SK-N-MC (cell line): ENCODE results near the gene GABRB3.

ENCODE experiments used
- DNase-seq: peaks from one replicate; pipeline ENCODE4 v3.0.0-alpha.2; 2011; ENCODE audit warnings: low read depth, low spot score
- H3K27ac ChIP-seq: fragments of 200-600 bp; sonication (generic); 2 replicates; pipeline ENCODE4 v1.5.1; 2016; ENCODE audit warnings: mixed run types
- H3K36me3 ChIP-seq: fragments of 200-600 bp; sonication (generic); 2 replicates; pipeline ENCODE4 v1.6.1; 2017; ENCODE audit warnings: antibody characterized with exemption, low read length, mixed read lengths; ENCODE audit not compliant: insufficient read depth
- H3K4me3 ChIP-seq: fragments of 200-600 bp; sonication (generic); 2 replicates; pipeline ENCODE4 v1.5.1; 2016
- H3K9ac ChIP-seq: fragments of 200-600 bp; sonication (generic); 2 replicates; pipeline ENCODE4 v1.8.0; 2017; ENCODE audit warnings: mixed run types, mixed read lengths; ENCODE audit not compliant: insufficient read length
- H3K9me3 ChIP-seq: fragments of 200-600 bp; sonication (generic); 2 replicates; pipeline ENCODE4 v1.6.1; 2017; ENCODE audit warnings: low read depth, mild to moderate bottlenecking, antibody characterized with exemption, low read length, moderate library complexity, mixed read lengths
- EZH2 ChIP-seq: fragments of 200-600 bp; sonication (generic); IDR thresholded peaks from one replicate; pipeline ENCODE4 v1.6.1; 2017; ENCODE audit warnings: antibody characterized with exemption
- FOXP2 ChIP-seq: optimal IDR thresholded peaks from 2 replicates; pipeline ENCODE3; 2011; ENCODE audit warnings: mild to moderate bottlenecking, moderate library complexity; ENCODE audit not compliant: insufficient read depth; ENCODE audit errors: extremely low read length, control extremely low read depth
- POLR2AphosphoS5 ChIP-seq: IDR thresholded peaks from 2 replicates; pipeline ENCODE4 v1.6.1; 2012; ENCODE audit warnings: mild to moderate bottlenecking, low read depth, low read length, borderline replicate concordance

The GABRB3 gene

DNA sequence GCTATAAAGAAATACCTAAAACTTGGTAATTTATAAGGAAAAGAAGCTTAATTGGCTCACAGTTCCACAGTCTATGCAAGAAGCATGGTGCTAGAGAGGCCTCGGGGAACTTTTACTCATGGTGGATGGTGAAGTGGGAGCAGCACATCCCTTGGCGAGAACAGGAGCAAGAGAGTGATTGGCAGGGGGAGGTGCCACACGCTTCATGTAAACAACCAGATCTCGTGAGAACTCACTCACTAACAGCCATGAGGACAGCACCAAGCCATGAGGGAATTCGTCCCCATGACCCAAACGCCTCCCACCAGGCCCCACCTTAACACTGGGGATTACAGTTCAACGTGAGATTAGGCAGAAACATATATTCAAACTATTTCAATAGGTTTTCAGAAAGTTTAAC lies 28.0 kb downstream of the GABRB3 start:
- Histone ChIP-seq H3K36me3 (no peaks in the 10 kb centered on the region), H3K27ac (no peak overlapping the region), H3K9me3 (no peaks in the 10 kb centered on the region), H3K9ac (no peak overlapping the region), H3K4me3 (no peak overlapping the region)
- TF ChIP-seq EZH2 (no peak), FOXP2 (no peak), POLR2AphosphoS5 (no peak)
- no peak for DNase-seq

DNA sequence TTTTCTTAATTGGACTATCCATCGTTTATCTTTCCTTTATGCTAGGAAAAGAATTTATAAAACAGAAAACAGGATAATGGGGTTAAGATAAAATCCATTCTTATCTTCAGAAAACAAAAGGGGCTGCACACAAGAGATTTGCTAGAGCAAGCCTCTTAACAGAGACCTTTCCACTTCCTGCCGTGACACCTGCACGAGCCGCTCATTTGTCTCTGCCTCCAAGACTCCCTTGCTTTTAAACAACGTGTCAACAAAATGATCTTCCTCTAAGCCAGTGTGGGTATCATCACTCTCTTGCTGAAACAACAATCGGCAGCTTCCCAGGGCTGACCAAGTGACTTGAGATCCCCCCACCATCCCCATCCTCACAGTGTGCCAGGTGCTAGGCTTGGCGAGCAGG lies 33.1 kb downstream of the GABRB3 start:
- no peak for TF ChIP-seq FOXP2
- TF ChIP-seq POLR2AphosphoS5: no peak
- TF ChIP-seq EZH2: no peak
- Histone ChIP-seq H3K36me3 (no peaks in the 10 kb centered on the region), H3K4me3 (no peak overlapping the region), H3K27ac (no peak overlapping the region), H3K9ac (no peak overlapping the region), H3K9me3 (no peaks in the 10 kb centered on the region)
- no peak for DNase-seq

DNA sequence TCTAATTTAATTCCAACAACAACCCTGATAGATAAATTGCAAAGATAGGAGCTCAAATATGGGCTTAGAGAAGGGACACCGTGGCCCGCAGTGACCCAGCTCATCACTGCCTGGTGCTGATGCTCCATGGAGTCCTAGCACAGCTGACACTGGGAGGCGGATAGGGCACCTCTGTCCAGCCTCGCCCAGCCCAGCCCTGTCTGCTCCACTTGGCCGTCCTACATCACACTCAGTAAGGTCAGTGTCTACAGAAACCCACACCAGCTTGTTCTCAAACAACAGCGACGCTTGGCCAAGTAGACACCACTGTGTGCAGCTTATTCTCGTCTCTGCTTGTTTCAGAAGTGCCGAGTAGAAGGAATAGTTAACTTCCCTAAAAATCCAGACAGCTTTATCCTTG lies 33.9 kb downstream of the GABRB3 start:
- H3K9ac ChIP-seq: no peak overlapping the region
- no peak overlapping the region for H3K4me3 ChIP-seq
- no peaks in the 10 kb centered on the region for H3K9me3 ChIP-seq
- DNase-seq: no peak
- H3K27ac ChIP-seq: no peak overlapping the region
- no peaks in the 10 kb centered on the region for H3K36me3 ChIP-seq
- no peak for TF ChIP-seq FOXP2
- TF ChIP-seq EZH2: no peak
- TF ChIP-seq POLR2AphosphoS5: no peak

DNA sequence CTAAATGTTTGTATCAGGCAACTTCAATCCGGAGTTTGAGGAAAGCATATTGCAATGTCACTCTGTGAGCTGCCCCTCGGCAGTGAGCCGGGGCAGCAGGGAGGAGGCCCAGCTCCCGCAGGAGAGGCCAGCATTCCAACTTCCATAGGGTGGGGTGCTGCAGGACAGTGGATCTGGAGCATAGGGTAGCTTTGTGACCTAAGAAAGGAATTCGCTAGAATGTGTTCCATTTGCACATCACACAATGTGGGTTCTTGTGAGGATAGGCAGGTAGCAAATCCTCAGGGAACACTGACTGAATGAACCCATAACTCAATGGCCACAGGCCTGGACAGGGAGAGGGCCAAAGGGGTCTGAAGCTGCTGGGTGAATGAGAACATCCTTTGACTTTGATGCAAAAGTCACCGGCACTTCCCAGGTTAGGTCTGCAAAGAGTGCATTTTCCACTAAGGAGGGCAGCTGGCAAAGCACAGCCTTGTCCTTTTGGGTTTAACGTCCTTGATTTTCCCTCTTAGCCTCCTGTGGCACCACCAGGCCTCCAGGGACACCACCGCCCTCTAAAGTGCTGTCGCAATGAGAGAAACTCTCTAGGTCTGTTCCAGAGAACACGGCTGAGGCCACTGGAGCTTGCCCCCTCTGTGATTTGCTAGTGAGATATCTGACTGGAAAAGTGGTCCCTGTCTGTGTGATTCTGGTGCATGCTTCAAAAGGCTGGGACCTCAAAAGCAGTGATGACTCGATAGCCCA lies 36.2 kb downstream of the GABRB3 start:
- no peaks in the 10 kb centered on the region for H3K36me3 ChIP-seq
- H3K9me3 ChIP-seq: no peaks in the 10 kb centered on the region
- no peak overlapping the region for H3K9ac ChIP-seq

DNA sequence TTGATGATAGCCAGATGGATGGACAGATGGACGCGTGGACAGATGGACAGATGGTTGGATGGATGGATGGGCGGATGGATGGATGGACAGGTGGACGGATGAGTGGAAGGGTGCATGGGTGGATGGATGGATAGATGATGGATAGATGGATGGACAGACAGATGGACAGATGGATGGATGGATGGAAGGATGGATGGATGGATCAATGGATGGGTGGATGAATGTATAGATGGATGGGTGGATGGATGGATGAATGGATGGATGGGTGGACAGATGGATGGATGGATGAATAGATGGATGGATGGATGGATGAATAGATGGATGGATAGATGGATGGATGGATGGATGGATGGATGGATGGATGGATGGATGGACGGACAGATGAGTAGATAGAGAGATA lies 40.9 kb downstream of the GABRB3 start:
- no peaks in the 10 kb centered on the region for H3K36me3 ChIP-seq
- H3K27ac ChIP-seq: no peak overlapping the region
- no peak overlapping the region for H3K4me3 ChIP-seq
- H3K9ac ChIP-seq: no peak overlapping the region
- no peak for TF ChIP-seq EZH2
- TF ChIP-seq FOXP2: no peak
- no peak for TF ChIP-seq POLR2AphosphoS5
- H3K9me3 ChIP-seq: no peaks in the 10 kb centered on the region
- no peak for DNase-seq

More for the DNA sequence above, 36.2 kb downstream of the GABRB3 start:
- TF ChIP-seq POLR2AphosphoS5 (no peak), EZH2 (no peak), FOXP2 (no peak)
- DNase-seq: no peak
- no peak overlapping the region for H3K27ac ChIP-seq
- H3K4me3 ChIP-seq: no peak overlapping the region

DNA sequence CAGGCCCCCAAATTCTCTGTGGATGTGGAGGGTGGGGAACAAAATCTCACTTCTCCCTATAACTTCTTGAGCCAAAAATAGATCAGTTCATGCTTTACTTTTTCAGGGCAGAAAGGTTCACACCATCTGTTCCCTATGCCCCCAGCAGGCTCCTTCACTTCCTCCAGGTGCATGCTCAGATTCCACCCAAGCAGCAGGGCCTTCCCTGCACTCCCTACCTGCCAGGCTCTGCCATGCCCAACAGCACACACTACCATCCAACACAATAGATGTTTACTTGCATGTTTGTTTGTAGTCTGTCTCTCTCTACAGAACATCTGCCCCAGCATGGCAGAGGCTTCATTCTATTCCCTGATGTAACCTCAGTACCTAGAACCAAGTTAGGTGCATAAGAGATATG lies 43.3 kb downstream of the GABRB3 start:
- Histone ChIP-seq H3K27ac (no peak overlapping the region), H3K9ac (no peak overlapping the region), H3K9me3 (no peaks in the 10 kb centered on the region), H3K36me3 (no peaks in the 10 kb centered on the region), H3K4me3 (no peak overlapping the region)
- TF ChIP-seq EZH2 (no peak), POLR2AphosphoS5 (no peak), FOXP2 (no peak)
- no peak for DNase-seq

DNA sequence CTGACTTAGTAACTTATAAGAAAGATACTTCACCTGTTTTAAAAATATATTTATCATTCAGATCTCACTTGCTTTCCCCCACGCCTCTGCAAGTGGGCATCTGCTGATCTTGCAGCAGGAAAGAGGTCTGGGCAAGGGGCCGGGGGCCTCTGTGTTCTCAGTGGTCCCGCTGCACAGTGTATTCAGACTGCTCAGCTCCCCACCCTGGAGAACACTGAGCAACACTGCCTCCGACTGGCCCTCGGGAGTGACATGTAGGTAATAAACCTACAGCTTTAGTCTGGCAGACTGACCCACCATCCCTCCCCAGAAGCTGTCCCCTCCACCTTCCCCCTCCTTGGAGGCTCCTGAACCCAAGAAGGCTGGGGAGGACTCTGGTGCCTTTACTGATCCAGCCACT lies 43.8 kb downstream of the GABRB3 start:
- TF ChIP-seq POLR2AphosphoS5 (no peak), FOXP2 (no peak)
- Histone ChIP-seq H3K9ac (no peak overlapping the region), H3K4me3 (no peak overlapping the region), H3K9me3 (no peaks in the 10 kb centered on the region), H3K27ac (no peak overlapping the region), H3K36me3 (no peaks in the 10 kb centered on the region)
- DNase-seq: no peak

DNA sequence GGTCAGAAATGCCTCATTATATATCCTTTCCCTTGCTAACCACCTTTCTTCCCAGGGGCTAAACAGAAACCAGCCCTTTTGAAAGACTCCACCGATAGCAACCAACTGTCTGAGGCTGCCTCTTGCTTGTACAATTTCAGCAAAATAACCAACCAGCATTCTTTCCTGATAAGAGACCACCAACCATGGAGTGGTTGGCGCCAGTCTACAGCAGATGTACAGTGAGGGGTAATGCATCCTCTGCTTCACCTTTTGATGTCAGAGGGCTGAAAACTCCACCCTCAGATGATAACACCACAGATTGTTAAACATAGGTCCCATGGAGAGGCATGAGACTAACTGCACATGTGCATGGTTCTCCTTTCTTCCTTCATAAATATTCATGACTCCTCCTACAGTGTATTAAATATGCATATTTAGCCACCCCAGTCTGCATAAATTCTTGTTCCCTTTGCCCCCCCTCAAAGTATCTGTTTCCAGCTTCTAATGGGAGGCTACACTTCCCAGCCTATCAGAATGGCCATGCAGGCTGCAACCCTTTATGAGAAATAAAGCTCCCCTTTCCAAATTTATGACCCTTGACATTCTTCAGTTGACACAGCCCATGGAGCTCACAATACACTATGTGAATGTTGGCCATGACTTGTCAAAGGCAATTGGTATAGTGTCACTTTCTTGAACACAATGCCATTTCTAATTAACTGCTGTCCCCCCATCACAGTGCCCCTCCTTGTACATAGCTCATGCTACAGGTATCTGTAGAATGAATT lies 48.3 kb downstream of the GABRB3 start:
- TF ChIP-seq EZH2 (no peak), POLR2AphosphoS5 (no peak), FOXP2 (no peak)
- H3K9ac ChIP-seq: no peak overlapping the region
- no peak for DNase-seq
- H3K9me3 ChIP-seq: no peaks in the 10 kb centered on the region
- no peak overlapping the region for H3K27ac ChIP-seq
- no peaks in the 10 kb centered on the region for H3K36me3 ChIP-seq
- no peak overlapping the region for H3K4me3 ChIP-seq
